ENCODE results near the gene BCL6B. TPM values are rescaled to one million over a fixed set of nuclear protein-coding genes. Genes with fewer than 3 reads are reported as not detected.

The BCL6B gene
- total RNA-seq, 4 donors from 2014 or later: 0.15 to 1.9 (median 0.67) TPM

- peaks cover 15 to 47% (median 19%) of the 10 kb centered on the region in 3 donors for H3K4me1 ChIP-seq
- no peak overlapping the region for H3K4me3 ChIP-seq
- TF ChIP-seq POLR2A (IDR thresholded peaks at IDR 0.05): no peak
- TF ChIP-seq, protein P1, sequence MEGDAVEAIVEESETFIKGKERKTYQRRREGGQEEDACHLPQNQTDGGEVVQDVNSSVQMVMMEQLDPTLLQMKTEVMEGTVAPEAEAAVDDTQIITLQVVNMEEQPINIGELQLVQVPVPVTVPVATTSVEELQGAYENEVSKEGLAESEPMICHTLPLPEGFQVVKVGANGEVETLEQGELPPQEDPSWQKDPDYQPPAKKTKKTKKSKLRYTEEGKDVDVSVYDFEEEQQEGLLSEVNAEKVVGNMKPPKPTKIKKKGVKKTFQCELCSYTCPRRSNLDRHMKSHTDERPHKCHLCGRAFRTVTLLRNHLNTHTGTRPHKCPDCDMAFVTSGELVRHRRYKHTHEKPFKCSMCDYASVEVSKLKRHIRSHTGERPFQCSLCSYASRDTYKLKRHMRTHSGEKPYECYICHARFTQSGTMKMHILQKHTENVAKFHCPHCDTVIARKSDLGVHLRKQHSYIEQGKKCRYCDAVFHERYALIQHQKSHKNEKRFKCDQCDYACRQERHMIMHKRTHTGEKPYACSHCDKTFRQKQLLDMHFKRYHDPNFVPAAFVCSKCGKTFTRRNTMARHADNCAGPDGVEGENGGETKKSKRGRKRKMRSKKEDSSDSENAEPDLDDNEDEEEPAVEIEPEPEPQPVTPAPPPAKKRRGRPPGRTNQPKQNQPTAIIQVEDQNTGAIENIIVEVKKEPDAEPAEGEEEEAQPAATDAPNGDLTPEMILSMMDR (IDR thresholded peaks at IDR 0.05): no peak
- peaks cover 0 to 67% (median 3%) of the 10 kb centered on the region in 3 donors for H3K36me3 ChIP-seq
- intact Hi-C loops (cut with DNase I): loop anchor here (10.0 kb wide), 1 partner anchor 342 kb away; no protein-coding TSS in a partner anchor
- H3K27me3 ChIP-seq: no peaks in the 10 kb centered on the region
- H3K27ac ChIP-seq: no peak overlapping the region
- no peaks in the 10 kb centered on the region for H3K9me3 ChIP-seq
- 65 to 100% methylated on average over 1 to 2 of the region's 2 CpGs for WGBS, 2 donors
- no peak for DNase-seq
Observed at GRCh38 chr17:7007143-7007542, 15.7 kb upstream of the BCL6B start.

GRCh38 chr17:7010523-7010922, 12.3 kb upstream of the BCL6B start:
- 85 to 87% methylated on average over 2 of the region's 2 CpGs for WGBS, 2 donors
- peak overlapping the region in 1 of 4 donors; percentile 98 for H3K27ac ChIP-seq
- TF ChIP-seq, protein P1 (IDR thresholded peaks at IDR 0.05): no peak
- no peak for TF ChIP-seq POLR2A (IDR thresholded peaks at IDR 0.05)
- peaks cover 0 to 50% (median 0%) of the 10 kb centered on the region in 3 donors for H3K36me3 ChIP-seq
- no peaks in the 10 kb centered on the region for H3K9me3 ChIP-seq
- DNase-seq: no peak
- no peaks in the 10 kb centered on the region for H3K27me3 ChIP-seq
- intact Hi-C loops (cut with DNase I): no loop called here
- no peak overlapping the region for H3K4me3 ChIP-seq
- H3K4me1 ChIP-seq: peaks cover 25 to 58% (median 26%) of the 10 kb centered on the region in 3 donors

DNA sequence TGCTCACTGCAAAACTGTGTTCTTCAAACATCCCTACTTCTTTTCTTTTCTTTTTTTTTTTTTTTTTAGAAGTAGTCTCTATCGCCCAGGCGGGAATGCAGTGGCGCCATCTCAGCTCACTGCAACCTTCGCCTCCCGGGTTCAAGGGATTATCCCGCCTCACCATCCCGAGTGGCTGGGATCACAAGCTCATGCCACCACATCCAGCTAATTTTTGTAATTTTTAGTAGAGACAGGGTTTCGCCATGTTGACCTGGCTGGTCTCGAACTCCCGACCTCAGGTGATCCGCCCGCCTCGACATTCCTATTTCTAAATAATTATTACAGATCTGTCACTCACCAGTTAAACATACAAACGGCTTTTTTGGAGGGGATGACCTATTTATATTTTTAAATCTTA, 11.4 kb upstream of the BCL6B start:
- intact Hi-C loops (cut with DNase I): no loop called here
- H3K27ac ChIP-seq: peak overlapping the region in 3 of 4 donors; percentile 98

DNA sequence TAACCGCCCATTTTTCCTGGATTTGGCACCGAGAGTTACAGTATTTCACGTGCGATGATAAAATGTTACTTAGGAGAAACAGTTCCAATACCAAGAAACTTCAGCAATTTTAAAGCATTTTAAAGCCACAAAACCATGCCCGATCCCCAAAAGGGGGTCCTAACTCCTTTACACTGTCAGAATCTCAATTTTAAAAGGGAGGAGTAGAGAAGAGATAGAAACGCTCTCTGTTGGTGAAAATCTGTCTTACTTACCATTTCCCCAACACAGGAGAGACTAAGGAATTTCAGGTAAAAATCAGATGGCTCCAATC, 11.0 kb upstream of the BCL6B start:
- WGBS, 2 donors: 0% methylated on average over 6 of the region's 6 CpGs
- no peak for DNase-seq
- TF ChIP-seq, protein P1 (IDR thresholded peaks at IDR 0.05): peak in 1 of 6 experiments; percentile 2
- no peak for TF ChIP-seq POLR2A (IDR thresholded peaks at IDR 0.05)

More for the DNA sequence above, 11.4 kb upstream of the BCL6B start:
- TF ChIP-seq POLR2A (IDR thresholded peaks at IDR 0.05): no peak
- TF ChIP-seq, protein P1 (IDR thresholded peaks at IDR 0.05): no peak
- no peaks in the 10 kb centered on the region for H3K9me3 ChIP-seq
- DNase-seq: no peak
- WGBS, 2 donors: 34 to 39% methylated on average over 14 of the region's 14 CpGs
- peaks cover 0 to 44% (median 0%) of the 10 kb centered on the region in 3 donors for H3K36me3 ChIP-seq
- peaks cover 28 to 67% (median 33%) of the 10 kb centered on the region in 3 donors for H3K4me1 ChIP-seq
- peak overlapping the region; percentile 87 to 95 (median 90) for H3K4me3 ChIP-seq
- H3K27me3 ChIP-seq: no peaks in the 10 kb centered on the region

DNA sequence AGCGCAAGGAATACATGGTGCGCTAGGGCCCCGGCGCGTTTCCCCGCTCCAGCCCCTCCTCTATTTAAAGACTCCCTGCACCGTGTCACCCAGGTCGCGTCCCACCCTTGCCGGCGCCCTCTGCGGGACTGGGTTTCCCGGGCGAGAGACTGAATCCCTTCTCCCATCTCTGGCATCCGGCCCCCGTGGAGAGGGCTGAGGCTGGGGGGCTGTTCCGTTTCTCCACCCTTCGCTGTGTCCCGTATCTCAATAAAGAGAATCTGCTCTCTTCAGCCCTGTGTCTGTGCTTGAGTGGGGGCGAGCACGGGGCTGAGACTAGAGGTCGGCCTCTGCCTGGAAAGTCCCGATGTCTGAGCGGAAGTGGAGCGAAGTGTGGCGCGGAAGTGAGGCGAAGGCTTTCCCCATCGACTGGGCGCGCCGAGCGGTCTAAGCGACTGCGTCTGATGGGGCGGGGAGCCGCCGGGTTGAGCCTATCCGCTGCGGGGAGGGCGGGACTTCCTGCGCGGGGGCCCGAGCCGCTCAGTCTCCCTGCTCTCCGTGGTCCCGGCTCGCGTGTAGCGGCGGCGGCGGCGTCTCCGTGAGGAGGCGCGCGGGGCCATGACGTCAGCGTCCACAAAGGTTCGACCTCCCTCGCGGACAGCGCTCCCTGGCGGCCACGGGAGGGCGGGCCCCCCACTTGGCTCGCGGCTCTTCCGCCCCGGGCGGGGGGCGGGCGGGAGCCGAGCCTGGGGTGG, 8.4 kb upstream of the BCL6B start:
- peaks cover 38 to 85% (median 40%) of the 10 kb centered on the region in 3 donors for H3K4me1 ChIP-seq
- WGBS, 2 donors: 2 to 3% methylated on average over 7 to 14 of the region's 75 CpGs

More for the DNA sequence above, 11.0 kb upstream of the BCL6B start:
- H3K4me1 ChIP-seq: peaks cover 28 to 71% (median 33%) of the 10 kb centered on the region in 3 donors
- H3K27ac ChIP-seq: peak overlapping the region; percentile 94 to 98 (median 98)
- H3K9me3 ChIP-seq: no peaks in the 10 kb centered on the region
- H3K4me3 ChIP-seq: peak overlapping the region; percentile 87 to 95 (median 90)
- no peaks in the 10 kb centered on the region for H3K27me3 ChIP-seq
- H3K36me3 ChIP-seq: peaks cover 0 to 44% (median 0%) of the 10 kb centered on the region in 3 donors
- intact Hi-C loops (cut with DNase I): no loop called here

More for the DNA sequence above, 8.4 kb upstream of the BCL6B start:
- Histone ChIP-seq H3K4me3 (peak overlapping the region; percentile 87 to 95 (median 90)), H3K27me3 (no peaks in the 10 kb centered on the region), H3K36me3 (peaks cover 0 to 28% (median 0%) of the 10 kb centered on the region in 3 donors), H3K27ac (peak overlapping the region; percentile 94 to 98 (median 98)), H3K9me3 (no peaks in the 10 kb centered on the region)
- intact Hi-C loops (cut with DNase I): no loop called here
- TF ChIP-seq, protein P1 (IDR thresholded peaks at IDR 0.05): peak; percentile 62 to 89 (median 82)
- TF ChIP-seq POLR2A (IDR thresholded peaks at IDR 0.05): peak in 3 of 4 donors; percentile 67 to 89 (median 84)
- peak; percentile 88 for DNase-seq

Measured in esophagus squamous epithelium (tissue), 5 donors.